SH-SY5Y (cell line): ENCODE measurements around the gene SLC25A22.

ENCODE experiments used
- GATA2 ChIP-seq: IDR thresholded peaks from 2 replicates; pipeline ENCODE4 v1.6.1; 2011; ENCODE audit warnings: mild to moderate bottlenecking, low read depth, low read length
- GATA3 ChIP-seq: IDR thresholded peaks from 2 replicates; pipeline ENCODE4 v1.6.1; 2011; ENCODE audit warnings: low read depth, mild to moderate bottlenecking, low read length, moderate library complexity

DNA sequence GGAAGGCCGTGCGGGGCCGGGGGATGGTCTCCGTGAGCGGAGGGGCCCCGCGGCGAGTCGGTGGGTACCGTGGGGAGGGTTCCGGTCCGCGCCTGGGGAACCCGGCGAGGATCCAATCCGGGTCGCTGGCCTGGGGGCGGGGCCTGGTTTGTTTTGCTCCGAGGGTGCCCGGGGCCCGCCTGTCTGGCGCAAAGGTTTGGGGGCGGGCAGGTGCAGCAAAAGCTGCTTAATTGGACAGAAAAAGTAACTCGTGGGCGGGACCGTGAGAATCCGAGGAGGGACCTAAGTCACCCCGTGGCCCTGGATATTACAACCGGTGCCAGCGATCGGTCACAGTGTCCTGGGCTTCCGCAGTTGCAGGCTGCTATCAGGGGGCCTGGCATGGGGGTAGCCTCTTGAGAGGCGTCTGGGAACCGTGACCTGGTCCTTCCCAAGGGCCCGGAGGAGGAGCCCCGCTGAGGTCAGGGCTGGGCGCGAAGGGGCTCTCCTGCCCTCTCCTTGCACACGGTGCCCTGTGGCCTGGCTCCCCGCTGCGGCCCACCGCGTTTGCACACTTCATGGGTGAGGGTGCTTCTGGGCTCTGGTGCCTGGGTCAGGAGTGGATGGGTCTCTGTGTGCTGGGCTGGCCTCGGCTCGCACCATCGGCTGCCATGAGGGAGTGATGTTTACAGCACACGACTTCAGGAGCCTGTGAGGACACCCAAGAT lies 22.0 kb upstream of the SLC25A22 start:
- TF ChIP-seq GATA3, result no peak
- no peak for TF ChIP-seq GATA2
